Vagina (tissue), 2 donors: ENCODE data around the gene CSTF2T.

Source experiments
- POLR2AphosphoS5 ChIP-seq, 2 donors: sonication (generic); formaldehyde crosslinking; IDR thresholded peaks; one replicate each; pipeline ENCODE4 v1.9.0; 2017; ENCODE audit warnings: antibody characterized with exemption in 2 of 2, mild to moderate bottlenecking in 2 of 2, low read depth in 1 of 2; ENCODE audit not compliant: insufficient read depth in 1 of 2
- TF ChIP-seq, protein P1 (sequence below), 3 experiments: fragments of 450-650 bp in 2 of 3; fragments of 200-600 bp in 1 of 3; sonication (generic) in 1 of 3; IDR thresholded peaks; one replicate each; pipeline ENCODE4 v1.5.1; 2017 to 2019; ENCODE audit warnings: antibody characterized with exemption in 3 of 3, mild to moderate bottlenecking in 2 of 3, moderate library complexity in 2 of 3

DNA sequence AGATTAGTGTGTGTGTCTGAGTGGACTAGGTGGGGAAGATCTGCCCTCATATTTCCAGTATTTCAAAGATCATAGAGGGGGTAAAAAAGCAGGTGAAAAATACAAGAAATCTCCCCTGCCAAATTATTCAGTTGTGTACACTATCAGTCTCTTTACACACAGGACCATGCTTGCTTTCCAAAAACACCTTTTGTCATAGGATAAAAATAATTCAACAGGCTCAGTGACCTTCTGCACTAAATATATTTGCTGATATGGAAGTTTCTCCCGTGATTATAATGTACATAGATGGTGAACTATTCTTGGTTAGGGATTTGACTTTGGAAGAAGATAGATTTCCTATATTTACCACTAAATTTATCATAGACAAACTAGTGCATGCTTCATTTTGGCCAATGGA lies 24.6 kb upstream of the CSTF2T start:
- no peak for TF ChIP-seq POLR2AphosphoS5 (IDR thresholded peaks at IDR 0.05; ENCODE audit: insufficient read depth in 1 of 2, low read depth in 1 of 2)
- TF ChIP-seq, protein P1, sequence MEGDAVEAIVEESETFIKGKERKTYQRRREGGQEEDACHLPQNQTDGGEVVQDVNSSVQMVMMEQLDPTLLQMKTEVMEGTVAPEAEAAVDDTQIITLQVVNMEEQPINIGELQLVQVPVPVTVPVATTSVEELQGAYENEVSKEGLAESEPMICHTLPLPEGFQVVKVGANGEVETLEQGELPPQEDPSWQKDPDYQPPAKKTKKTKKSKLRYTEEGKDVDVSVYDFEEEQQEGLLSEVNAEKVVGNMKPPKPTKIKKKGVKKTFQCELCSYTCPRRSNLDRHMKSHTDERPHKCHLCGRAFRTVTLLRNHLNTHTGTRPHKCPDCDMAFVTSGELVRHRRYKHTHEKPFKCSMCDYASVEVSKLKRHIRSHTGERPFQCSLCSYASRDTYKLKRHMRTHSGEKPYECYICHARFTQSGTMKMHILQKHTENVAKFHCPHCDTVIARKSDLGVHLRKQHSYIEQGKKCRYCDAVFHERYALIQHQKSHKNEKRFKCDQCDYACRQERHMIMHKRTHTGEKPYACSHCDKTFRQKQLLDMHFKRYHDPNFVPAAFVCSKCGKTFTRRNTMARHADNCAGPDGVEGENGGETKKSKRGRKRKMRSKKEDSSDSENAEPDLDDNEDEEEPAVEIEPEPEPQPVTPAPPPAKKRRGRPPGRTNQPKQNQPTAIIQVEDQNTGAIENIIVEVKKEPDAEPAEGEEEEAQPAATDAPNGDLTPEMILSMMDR (IDR thresholded peaks at IDR 0.05): no peak
